Immature natural killer cell (primary cell): ENCODE measurements around the gene SCUBE1. TPM values are rescaled to one million over a fixed set of nuclear protein-coding genes. Genes with fewer than 3 reads are reported as not detected.
A peak's percentile ranks its signal among the peaks of the same experiment; 100 is the strongest.

Experiments used
- DNase-seq, 3 donors: peaks; one replicate each; pipeline ENCODE4 v3.0.0; 2022; ENCODE audit warnings: mixed read lengths in 1 of 3
- H3K27ac Mint-ChIP-seq, 6 donors: one replicate each; pipeline ENCODE4 v1.8.0; 2020; ENCODE audit warnings: mixed read lengths in 6 of 6, mild to moderate bottlenecking in 5 of 6, inconsistent platforms in 4 of 6, moderate library complexity in 3 of 6
- H3K27me3 Mint-ChIP-seq, 3 donors: one replicate each; pipeline ENCODE4 v1.8.0; 2020 to 2021; ENCODE audit warnings: low read depth in 3 of 3, mild to moderate bottlenecking in 3 of 3, mixed read lengths in 3 of 3, moderate library complexity in 3 of 3, inconsistent platforms in 1 of 3
- H3K36me3 Mint-ChIP-seq, 3 donors: one replicate each; pipeline ENCODE4 v1.8.0; 2020; ENCODE audit warnings: mixed read lengths in 3 of 3, inconsistent platforms in 2 of 3, mild to moderate bottlenecking in 2 of 3
- H3K4me1 Mint-ChIP-seq, 2 donors: one replicate each; pipeline ENCODE4 v1.8.0; 2020; ENCODE audit warnings: inconsistent platforms in 2 of 2, mild to moderate bottlenecking in 2 of 2, mixed read lengths in 2 of 2, moderate library complexity in 1 of 2
- H3K4me3 Mint-ChIP-seq, 5 donors: one replicate each; pipeline ENCODE4 v1.8.0; 2020; ENCODE audit warnings: mild to moderate bottlenecking in 5 of 5, mixed read lengths in 5 of 5, inconsistent platforms in 3 of 5, moderate library complexity in 3 of 5
- H3K9me3 Mint-ChIP-seq, 6 donors: one replicate each; pipeline ENCODE4 v1.8.0; 2020; ENCODE audit warnings: mild to moderate bottlenecking in 6 of 6, mixed read lengths in 6 of 6, inconsistent platforms in 4 of 6, moderate library complexity in 3 of 6
- polyA plus RNA-seq, 3 donors: library from polyadenylated mRNA; unstranded; fragments of 300-500 nt; fragmentation: Illumina TruSeq; gene quantifications; one replicate each; pipeline ENCODE4 v1.2.3, GENCODE V29; 2021

Gene SCUBE1
- polyA plus RNA-seq, 3 donors from 2014 or later, result 0.16 TPM; not detected in 2

DNA sequence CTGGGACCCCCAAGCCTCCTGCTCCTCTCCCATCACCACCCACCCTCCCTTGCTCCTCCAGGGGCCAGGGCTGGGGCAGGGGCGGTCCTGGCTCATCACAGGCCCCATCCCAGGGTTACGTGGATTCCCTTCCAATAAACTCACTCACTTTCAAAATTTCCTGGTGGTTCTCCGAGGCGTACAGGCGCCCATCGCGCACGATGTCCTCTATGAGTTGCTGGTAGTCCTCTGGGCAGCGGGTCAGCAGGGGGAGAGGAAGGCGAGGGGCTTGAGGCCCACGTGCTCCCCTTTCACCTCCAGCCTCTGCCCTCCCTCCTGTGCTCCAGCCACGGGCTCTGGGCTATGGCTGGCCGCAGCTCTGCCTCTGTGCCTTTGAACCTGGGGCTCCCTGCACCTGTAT lies 135.8 kb downstream of the SCUBE1 start:
- Mint-ChIP-seq H3K9me3 (no peaks in the 10 kb centered on the region), H3K27me3 (peaks cover 3 to 16% (median 15%) of the 10 kb centered on the region in 3 donors), H3K4me1 (peaks cover 12 to 17% of the 10 kb centered on the region in 2 donors), H3K36me3 (no peaks in the 10 kb centered on the region), H3K4me3 (no peak overlapping the region), H3K27ac (peak overlapping the region in 1 of 6 donors; percentile 16)
- DNase-seq, result no peak

DNA sequence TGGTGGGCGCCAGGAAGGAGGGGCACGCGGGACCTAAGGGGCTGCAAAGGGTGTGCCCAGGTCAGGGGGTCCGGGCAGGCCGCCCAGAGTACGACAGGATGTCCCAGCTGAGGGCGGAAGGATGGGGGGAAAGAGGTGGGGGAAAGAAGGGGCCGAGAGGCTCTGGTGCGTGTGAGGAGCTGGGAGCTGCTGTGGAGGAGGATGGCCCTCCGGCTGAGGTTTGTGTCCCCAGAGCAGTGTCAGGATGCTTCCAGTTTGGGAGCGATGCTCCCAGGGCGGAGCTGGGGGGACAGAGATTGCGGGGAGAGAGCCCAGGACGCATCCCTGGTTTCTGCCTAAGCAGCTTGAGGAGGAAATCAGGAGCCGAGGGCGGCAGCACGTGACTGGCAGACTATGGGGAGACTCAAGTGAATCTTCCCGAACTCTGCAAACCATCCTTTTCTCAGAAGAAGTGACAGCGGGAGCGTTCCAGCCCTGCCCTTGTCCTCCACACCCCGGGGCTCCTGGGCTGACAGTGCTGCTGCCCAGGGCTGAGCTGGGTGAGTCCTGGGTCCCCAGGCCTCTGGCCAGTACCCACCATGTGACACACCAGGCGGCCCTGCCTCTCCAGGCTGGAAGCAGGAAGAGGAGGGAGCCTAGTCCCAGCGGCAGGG lies 136.5 kb downstream of the SCUBE1 start:
- Mint-ChIP-seq H3K27ac (peak overlapping the region; percentile 37 to 94 (median 77)), H3K4me3 (no peak overlapping the region), H3K36me3 (no peaks in the 10 kb centered on the region), H3K9me3 (no peaks in the 10 kb centered on the region), H3K4me1 (peaks cover 12 to 17% of the 10 kb centered on the region in 2 donors), H3K27me3 (peaks cover 3 to 16% (median 15%) of the 10 kb centered on the region in 3 donors)
- no peak for DNase-seq

DNA sequence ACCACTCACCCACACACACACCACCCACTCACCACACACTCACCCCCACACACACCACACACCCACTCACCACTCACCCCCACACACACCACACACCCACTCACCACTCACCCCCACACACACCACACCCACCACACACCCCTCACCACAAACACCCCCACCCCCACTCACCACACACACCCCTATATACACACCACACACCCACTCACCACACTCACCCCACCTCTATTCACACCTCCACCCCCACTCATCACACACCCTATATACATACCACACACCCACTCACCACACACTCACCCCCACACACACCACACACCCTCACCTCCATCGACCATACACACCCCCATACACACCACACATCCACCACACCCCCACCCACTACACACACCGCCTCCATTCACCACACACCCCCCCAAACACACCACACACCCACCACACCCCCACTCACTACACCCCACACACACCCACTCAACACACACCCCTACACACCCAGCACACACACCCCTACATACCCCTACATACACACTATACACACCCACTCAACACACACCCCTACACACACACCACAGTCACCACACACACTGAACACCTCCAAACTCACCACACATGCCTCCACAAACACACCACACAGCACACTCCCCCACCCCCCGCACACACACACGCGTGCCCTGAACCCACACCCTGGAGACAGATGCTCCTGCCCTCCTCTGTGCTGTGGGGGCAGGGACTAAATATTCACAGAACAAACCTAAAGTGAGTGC lies 137.2 kb downstream of the SCUBE1 start:
- H3K27ac Mint-ChIP-seq, result peak overlapping the region; percentile 37 to 94 (median 77)
- H3K9me3 Mint-ChIP-seq, result no peaks in the 10 kb centered on the region

DNA sequence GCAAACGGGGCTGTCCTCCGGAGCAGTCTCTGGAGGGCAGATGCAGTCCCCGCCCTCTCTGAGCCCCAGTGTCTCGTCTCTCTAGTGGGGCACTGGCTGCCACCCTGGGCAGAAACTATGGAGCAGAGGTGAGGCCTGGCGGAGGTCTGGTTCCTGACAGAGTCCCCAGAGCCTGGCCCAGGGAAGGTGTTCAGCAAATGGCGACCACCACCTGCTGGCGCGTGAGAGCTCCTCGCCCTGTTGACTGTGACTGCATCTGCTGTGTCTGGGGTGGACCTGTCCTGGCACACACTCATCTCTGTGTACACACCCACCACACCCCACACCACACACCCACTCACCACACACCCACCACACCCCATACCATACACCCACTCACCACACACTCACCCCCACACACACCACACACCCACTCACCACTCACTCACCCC lies 137.9 kb downstream of the SCUBE1 start:
- peak overlapping the region; percentile 15 to 94 (median 51) for H3K27ac Mint-ChIP-seq
- no peaks in the 10 kb centered on the region for H3K36me3 Mint-ChIP-seq
- H3K27me3 Mint-ChIP-seq, result peaks cover 3 to 17% (median 16%) of the 10 kb centered on the region in 3 donors
- no peak overlapping the region for H3K4me3 Mint-ChIP-seq
- DNase-seq, result peak; percentile 49 to 58 (median 50)
- H3K4me1 Mint-ChIP-seq, result peaks cover 12 to 17% of the 10 kb centered on the region in 2 donors
- no peaks in the 10 kb centered on the region for H3K9me3 Mint-ChIP-seq

More for the DNA sequence above, 137.2 kb downstream of the SCUBE1 start:
- peaks cover 3 to 17% (median 16%) of the 10 kb centered on the region in 3 donors for H3K27me3 Mint-ChIP-seq
- no peak overlapping the region for H3K4me3 Mint-ChIP-seq
- DNase-seq, result peak; percentile 55 to 62 (median 57)
- peaks cover 12 to 17% of the 10 kb centered on the region in 2 donors for H3K4me1 Mint-ChIP-seq
- H3K36me3 Mint-ChIP-seq, result no peaks in the 10 kb centered on the region

DNA sequence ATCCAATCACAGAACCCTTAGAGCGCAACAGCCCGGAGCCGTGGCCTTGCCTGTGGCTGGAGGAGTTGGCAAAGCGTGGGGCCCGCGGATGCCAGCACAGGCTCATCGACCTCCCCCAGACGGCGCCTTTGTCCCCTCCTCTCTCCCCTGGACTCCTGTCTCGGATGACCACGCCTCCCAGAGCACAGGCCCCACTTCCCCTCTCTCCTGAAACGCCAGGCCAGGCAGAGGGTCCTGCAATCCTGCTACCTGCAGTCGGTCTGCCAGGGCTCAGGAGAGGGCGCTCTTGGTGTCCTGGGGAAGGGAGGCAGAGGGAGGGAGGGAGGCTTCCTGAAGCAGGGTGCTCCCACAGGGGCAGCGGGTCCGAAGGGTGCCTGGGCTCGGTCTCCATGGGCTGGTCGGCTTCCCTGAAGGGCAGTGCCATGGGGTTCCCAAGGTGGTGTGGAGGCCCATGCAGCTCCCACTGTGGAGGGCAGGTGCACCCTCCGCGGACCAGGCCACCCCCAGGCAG lies 139.6 kb downstream of the SCUBE1 start:
- Mint-ChIP-seq H3K36me3 (no peaks in the 10 kb centered on the region), H3K27me3 (peaks cover 3 to 20% (median 16%) of the 10 kb centered on the region in 3 donors), H3K4me3 (no peak overlapping the region), H3K27ac (no peak overlapping the region), H3K9me3 (no peaks in the 10 kb centered on the region), H3K4me1 (peaks cover 12 to 17% of the 10 kb centered on the region in 2 donors)
- DNase-seq, result no peak

DNA sequence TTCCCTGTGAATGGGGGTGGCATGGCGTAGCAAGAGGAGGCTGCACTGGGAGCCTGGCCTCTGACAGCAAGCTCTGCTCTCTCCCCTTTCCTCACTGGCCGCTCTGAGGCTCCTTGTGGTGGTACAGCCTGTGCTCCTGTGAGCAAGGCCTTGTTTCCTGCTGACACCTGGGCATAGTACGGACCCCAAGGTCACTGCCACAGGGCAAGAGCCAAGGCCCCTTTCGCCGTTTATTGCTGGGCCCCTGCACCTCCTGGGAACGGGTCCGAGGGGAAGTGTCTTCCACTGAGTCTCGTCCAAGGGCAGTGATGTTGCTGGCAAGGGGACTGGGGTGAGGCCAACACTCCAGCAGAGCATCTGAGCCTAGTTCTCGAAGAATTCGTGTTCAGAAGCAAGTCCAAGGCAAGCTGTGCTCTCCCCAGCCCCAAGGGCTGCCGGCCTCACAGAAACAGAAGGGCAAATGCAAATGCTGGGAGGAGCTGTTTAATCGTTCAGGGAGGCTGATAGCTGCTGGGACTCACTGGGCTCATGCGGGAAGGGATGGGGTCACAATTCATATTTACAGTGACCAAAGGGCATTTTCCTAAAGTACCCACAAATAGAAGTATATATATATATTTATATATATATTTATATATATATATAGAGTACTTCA lies 140.3 kb downstream of the SCUBE1 start:
- no peaks in the 10 kb centered on the region for H3K9me3 Mint-ChIP-seq
- no peak for DNase-seq
- H3K4me1 Mint-ChIP-seq, result peaks cover 12 to 17% of the 10 kb centered on the region in 2 donors
- peaks cover 3 to 22% (median 16%) of the 10 kb centered on the region in 3 donors for H3K27me3 Mint-ChIP-seq
- no peak overlapping the region for H3K27ac Mint-ChIP-seq
- no peaks in the 10 kb centered on the region for H3K36me3 Mint-ChIP-seq
- no peak overlapping the region for H3K4me3 Mint-ChIP-seq

DNA sequence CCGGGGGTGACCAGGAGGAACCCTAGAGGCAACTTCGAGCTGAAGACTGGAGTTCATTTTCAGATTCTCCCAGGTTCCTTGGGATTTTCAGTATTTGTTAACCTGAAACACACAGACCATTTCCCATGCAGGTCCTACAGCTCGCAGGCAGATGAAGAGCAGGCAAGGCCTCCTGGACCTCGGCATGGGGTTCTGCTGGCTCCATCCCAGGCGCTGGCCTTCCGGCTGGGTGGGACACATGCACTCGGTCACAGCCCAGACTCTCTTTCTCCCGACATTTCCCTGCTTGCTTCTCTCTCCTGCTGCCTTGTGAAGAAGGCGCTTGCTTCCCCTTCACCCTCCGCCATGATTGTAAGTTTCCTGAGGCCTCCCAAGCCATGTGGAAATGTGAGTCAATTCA lies 140.8 kb downstream of the SCUBE1 start:
- no peaks in the 10 kb centered on the region for H3K36me3 Mint-ChIP-seq
- no peaks in the 10 kb centered on the region for H3K9me3 Mint-ChIP-seq
- H3K4me3 Mint-ChIP-seq, result no peak overlapping the region
- peaks cover 12 to 17% of the 10 kb centered on the region in 2 donors for H3K4me1 Mint-ChIP-seq
- no peak overlapping the region for H3K27ac Mint-ChIP-seq
- no peak for DNase-seq
- peaks cover 3 to 21% (median 16%) of the 10 kb centered on the region in 3 donors for H3K27me3 Mint-ChIP-seq

DNA sequence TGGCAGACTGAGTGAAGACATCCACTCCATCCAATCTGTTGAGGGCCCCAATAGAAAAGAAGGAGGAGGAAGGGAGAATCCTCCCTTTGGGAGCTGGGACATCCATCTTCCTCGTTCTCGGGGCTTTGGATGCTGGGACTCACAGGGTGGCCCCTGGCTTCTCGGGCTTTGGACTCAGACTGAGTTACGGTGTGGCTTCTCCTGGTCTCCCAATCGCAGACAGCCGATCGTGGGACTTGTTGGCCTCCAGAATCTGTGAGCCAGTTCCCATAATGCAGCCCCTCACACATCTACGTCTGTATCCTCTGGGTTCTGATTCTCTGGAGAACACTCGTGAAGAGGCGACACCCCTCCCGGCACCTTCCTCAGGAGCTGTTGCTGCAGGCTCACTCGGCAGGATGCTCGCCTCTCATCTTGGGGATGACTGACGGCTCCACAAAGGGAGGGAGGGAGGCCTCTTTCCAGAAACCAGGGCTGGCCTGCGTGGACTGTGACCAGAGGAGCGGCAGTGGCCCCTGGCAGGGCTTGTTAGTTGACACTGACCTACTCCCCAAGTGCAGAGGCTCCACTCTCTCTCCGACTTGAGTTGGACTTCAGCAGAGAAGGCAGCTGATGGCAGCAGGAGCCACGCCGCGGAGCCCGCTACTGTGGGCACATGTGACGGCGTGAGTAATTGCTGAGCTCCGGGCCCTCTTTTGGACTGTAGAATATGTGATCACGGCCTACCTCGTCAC lies 141.5 kb downstream of the SCUBE1 start:
- H3K9me3 Mint-ChIP-seq, result no peaks in the 10 kb centered on the region
- DNase-seq, result no peak
- no peak overlapping the region for H3K27ac Mint-ChIP-seq
- peaks cover 3 to 21% (median 16%) of the 10 kb centered on the region in 3 donors for H3K27me3 Mint-ChIP-seq
- H3K4me1 Mint-ChIP-seq, result peaks cover 12 to 16% of the 10 kb centered on the region in 2 donors
- H3K36me3 Mint-ChIP-seq, result no peaks in the 10 kb centered on the region
- no peak overlapping the region for H3K4me3 Mint-ChIP-seq

DNA sequence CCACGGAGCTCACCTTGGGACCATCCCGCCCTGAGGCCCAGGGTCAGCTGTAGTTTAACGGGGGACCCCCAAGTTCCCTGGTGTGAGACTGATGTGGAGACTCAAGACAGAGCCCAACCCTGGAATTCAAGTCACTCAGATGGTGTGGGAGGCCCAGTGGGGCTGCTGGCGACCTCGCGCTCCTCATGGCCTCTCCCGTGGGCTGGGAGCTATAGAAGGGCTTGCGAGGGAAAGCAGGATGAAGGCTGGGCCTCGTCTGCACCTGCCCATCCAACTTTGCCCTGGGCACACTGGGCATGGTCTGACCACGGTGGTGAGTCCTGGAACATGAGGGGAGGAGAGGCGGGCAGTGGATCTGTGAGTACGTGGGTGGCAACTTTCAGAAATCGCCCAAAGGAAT lies 142.6 kb downstream of the SCUBE1 start:
- peaks cover 6 to 7% of the 10 kb centered on the region in 2 donors for H3K4me1 Mint-ChIP-seq

DNA sequence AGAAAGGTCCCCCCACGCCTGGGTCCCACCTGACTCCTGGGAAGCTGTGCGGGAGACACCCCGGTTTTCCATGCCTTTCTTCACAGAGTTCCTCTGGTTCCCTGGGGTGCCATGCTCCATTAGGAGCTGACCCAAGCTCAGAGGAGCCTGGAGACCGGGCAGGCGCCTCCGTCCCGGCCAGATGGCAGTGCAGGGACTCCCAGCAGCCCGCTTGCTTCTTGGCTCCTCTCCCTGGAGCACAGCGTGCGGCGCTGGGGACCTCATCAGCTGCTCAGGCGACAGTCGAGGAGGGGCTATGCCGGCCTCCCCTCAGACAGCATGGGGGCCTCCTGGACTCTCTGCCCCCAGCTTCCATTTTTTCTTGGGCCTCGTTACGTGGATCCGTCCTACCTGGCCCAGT lies 143.1 kb downstream of the SCUBE1 start:
- Mint-ChIP-seq H3K36me3 (no peaks in the 10 kb centered on the region), H3K4me3 (no peak overlapping the region), H3K27ac (no peak overlapping the region), H3K9me3 (no peaks in the 10 kb centered on the region), H3K27me3 (peaks cover 3 to 9% (median 5%) of the 10 kb centered on the region in 3 donors), H3K4me1 (peaks cover 3 to 4% of the 10 kb centered on the region in 2 donors)
- DNase-seq, result no peak

More for the DNA sequence above, 142.6 kb downstream of the SCUBE1 start:
- H3K4me3 Mint-ChIP-seq, result no peak overlapping the region
- peaks cover 3 to 14% (median 9%) of the 10 kb centered on the region in 3 donors for H3K27me3 Mint-ChIP-seq
- H3K9me3 Mint-ChIP-seq, result no peaks in the 10 kb centered on the region
- DNase-seq, result no peak
- H3K27ac Mint-ChIP-seq, result no peak overlapping the region
- no peaks in the 10 kb centered on the region for H3K36me3 Mint-ChIP-seq

DNA sequence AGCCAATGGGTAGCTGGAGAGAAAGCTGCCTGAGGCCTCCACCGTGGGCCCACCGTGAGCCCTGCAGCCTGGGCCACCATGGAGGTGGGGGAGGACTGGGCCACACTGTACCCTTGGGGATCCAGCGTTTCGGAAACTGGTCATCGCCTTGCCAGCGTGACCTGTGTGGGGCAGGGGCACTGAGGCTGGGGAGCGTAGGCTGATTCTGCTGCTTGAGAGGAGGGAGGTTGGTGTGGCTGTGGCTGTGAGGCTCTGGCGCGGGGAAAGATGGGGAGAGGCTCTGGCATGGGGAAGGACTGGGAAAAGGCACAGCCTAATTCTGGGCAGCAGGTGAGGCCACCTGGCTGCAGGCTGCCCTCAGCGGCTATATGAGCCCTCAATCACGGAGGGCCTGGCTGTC lies 143.6 kb downstream of the SCUBE1 start:
- no peak overlapping the region for H3K4me3 Mint-ChIP-seq
- no peak overlapping the region for H3K27ac Mint-ChIP-seq

DNA sequence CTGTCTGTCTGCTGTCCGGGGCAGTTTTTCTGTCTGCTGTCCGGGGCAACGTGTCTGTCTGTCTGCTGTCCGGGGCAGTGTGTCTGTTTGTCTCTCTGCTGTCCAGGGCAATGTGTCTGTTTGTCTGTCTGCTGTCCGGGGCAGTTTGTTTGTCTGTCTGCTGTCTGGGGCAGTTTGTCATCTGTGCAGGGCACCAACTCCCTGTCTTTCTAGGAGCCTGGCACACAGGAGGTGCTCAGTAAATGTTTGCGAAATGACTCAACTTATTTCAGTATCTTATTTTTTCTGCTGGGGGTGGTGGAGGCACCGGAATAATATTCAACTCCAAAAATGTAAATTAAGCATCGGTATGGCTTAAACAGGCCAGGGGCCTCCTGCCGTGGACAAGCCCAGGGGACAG lies 144.2 kb downstream of the SCUBE1 start:
- no peaks in the 10 kb centered on the region for H3K36me3 Mint-ChIP-seq
- H3K27me3 Mint-ChIP-seq, result peaks cover 1 to 7% (median 3%) of the 10 kb centered on the region in 3 donors
- no peak overlapping the region for H3K27ac Mint-ChIP-seq
- H3K4me3 Mint-ChIP-seq, result no peak overlapping the region
- no peaks in the 10 kb centered on the region for H3K4me1 Mint-ChIP-seq
- H3K9me3 Mint-ChIP-seq, result no peaks in the 10 kb centered on the region
- DNase-seq, result no peak

More for the DNA sequence above, 143.6 kb downstream of the SCUBE1 start:
- Mint-ChIP-seq H3K36me3 (no peaks in the 10 kb centered on the region), H3K4me1 (no peaks in the 10 kb centered on the region), H3K27me3 (peaks cover 2 to 8% (median 3%) of the 10 kb centered on the region in 3 donors), H3K9me3 (no peaks in the 10 kb centered on the region)
- no peak for DNase-seq

DNA sequence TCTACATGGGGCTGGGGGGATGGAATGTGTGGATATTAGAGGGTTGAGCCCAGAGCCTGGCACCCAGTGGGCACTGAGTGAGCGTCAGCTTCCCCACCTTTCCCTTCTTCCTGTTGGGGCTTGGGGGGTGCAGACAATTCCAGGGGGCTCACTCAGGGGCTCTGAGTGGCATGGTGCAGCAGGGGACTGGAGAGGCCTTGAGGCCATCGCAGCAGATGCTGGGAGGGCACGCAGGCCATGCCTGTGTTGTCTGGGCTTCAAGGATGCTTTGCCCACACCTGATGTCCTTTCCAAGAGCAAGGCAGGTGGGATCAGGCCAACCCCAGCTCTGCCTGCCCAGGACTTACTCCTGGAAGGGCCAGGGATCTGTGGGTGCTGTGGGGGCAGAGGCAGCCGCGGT lies 145.0 kb downstream of the SCUBE1 start:
- Mint-ChIP-seq H3K27me3 (peaks cover 0 to 7% (median 3%) of the 10 kb centered on the region in 3 donors), H3K4me1 (no peaks in the 10 kb centered on the region), H3K9me3 (no peaks in the 10 kb centered on the region), H3K36me3 (no peaks in the 10 kb centered on the region), H3K27ac (no peak overlapping the region), H3K4me3 (no peak overlapping the region)
- no peak for DNase-seq
